HL-60 (cell line): ENCODE data around the gene TSHZ2.

Source experiments
- GABPA ChIP-seq: IDR thresholded peaks from 2 replicates; pipeline ENCODE4 v1.6.1; 2012; ENCODE audit warnings: low read depth
- POLR2AphosphoS5 ChIP-seq: IDR thresholded peaks from 2 replicates; pipeline ENCODE4 v1.6.1; 2012; ENCODE audit warnings: low read depth
- TF ChIP-seq, protein P1 (sequence below): IDR thresholded peaks from one replicate; pipeline ENCODE4 v1.5.1; 2011; ENCODE audit warnings: low read length, control low read depth, inconsistent platforms; ENCODE audit not compliant: insufficient read depth
- TF ChIP-seq, protein P2 (sequence below): IDR thresholded peaks from 2 replicates; pipeline ENCODE4 v1.6.1; 2012; ENCODE audit warnings: low read depth; ENCODE audit not compliant: insufficient replicate concordance

DNA sequence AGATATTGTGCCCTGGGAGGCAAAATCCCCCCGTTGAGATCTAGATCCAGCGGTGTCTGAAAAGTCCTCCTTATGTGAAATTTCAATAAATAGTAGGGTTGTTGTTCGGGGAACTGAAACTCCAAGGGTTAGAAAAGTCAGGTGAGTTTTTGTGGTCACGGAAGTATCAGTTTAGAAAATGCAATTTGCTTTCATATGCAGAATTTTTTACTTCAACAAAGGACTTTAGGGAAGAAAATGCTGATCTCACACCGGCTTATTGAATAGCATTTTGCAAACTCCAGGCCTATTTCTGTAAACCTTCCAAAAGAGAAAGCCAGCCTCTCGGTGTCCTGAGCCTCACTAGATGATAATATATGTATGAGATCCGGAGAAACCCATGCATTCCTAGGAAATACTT, 254.7 kb downstream of the TSHZ2 start:
- TF ChIP-seq, protein P1, sequence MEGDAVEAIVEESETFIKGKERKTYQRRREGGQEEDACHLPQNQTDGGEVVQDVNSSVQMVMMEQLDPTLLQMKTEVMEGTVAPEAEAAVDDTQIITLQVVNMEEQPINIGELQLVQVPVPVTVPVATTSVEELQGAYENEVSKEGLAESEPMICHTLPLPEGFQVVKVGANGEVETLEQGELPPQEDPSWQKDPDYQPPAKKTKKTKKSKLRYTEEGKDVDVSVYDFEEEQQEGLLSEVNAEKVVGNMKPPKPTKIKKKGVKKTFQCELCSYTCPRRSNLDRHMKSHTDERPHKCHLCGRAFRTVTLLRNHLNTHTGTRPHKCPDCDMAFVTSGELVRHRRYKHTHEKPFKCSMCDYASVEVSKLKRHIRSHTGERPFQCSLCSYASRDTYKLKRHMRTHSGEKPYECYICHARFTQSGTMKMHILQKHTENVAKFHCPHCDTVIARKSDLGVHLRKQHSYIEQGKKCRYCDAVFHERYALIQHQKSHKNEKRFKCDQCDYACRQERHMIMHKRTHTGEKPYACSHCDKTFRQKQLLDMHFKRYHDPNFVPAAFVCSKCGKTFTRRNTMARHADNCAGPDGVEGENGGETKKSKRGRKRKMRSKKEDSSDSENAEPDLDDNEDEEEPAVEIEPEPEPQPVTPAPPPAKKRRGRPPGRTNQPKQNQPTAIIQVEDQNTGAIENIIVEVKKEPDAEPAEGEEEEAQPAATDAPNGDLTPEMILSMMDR: no peak
- TF ChIP-seq, protein P2, sequence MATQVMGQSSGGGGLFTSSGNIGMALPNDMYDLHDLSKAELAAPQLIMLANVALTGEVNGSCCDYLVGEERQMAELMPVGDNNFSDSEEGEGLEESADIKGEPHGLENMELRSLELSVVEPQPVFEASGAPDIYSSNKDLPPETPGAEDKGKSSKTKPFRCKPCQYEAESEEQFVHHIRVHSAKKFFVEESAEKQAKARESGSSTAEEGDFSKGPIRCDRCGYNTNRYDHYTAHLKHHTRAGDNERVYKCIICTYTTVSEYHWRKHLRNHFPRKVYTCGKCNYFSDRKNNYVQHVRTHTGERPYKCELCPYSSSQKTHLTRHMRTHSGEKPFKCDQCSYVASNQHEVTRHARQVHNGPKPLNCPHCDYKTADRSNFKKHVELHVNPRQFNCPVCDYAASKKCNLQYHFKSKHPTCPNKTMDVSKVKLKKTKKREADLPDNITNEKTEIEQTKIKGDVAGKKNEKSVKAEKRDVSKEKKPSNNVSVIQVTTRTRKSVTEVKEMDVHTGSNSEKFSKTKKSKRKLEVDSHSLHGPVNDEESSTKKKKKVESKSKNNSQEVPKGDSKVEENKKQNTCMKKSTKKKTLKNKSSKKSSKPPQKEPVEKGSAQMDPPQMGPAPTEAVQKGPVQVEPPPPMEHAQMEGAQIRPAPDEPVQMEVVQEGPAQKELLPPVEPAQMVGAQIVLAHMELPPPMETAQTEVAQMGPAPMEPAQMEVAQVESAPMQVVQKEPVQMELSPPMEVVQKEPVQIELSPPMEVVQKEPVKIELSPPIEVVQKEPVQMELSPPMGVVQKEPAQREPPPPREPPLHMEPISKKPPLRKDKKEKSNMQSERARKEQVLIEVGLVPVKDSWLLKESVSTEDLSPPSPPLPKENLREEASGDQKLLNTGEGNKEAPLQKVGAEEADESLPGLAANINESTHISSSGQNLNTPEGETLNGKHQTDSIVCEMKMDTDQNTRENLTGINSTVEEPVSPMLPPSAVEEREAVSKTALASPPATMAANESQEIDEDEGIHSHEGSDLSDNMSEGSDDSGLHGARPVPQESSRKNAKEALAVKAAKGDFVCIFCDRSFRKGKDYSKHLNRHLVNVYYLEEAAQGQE: no peak
- TF ChIP-seq POLR2AphosphoS5 (no peak), GABPA (no peak)
